ENCODE data around the gene ADCY5.

The ADCY5 gene

DNA sequence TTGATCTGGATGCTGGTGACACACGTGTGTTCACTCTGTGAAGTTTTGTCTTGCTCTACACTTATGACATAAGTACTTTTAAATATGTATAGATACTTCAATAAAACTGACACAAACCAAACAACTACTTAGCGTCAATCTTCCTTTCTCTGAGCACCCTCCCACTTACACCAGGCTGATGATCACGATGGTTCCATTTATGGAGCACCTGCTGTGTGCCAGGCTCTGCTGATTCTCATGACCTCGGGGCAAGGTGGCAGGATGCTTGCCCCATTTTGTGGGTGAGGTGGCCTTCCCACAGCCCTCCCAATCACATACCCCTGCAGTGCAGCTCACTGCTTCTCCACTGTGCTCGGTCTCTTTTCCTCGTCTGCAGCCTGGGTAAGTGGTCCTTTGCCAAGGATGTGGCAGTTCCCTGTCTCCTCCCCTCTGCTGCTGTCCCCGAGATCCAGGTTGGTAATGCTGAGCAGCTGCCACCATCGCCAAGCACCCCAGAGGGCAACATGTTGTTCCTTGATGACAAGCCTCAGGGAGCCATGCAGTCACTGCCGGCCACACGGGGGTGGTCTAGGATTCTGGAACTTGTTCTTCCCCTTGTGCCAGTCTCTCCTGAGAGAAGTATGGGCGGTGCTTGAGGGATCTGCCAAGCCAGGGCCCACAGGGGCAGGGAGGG is 20.6 kb upstream of the ADCY5 start:
- TF ChIP-seq TARDBP (IDR thresholded peaks at IDR 0.05): no peak
- TF ChIP-seq NFRKB (IDR thresholded peaks at IDR 0.05): no peak
- no peak for DNase-seq (ENCODE audit: extremely low spot score)
- CTCF ChIA-PET: no interaction called here
- POLR2A ChIA-PET: no interaction called here

DNA sequence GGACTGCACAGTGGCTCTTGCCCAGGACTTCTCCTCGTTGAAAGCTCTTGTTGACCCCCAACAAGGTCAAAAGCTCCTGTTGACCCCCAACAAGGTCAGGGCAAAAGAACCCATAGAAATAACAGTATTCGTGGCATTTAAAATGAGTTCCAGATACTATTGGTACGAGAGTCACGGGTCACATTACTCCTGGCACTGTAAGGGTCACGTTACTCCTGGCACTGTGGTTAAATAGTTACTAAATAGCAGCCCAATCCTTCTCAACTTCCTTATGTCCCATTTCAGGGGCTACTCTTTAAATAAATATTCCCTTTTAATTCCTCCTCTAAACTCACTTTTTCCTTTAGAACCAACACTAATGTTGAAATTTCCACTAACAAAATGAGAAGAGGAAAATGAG is 18.2 kb upstream of the ADCY5 start:
- ChIA-PET POLR2A (no interaction called here), CTCF (interaction anchor here (0.6 to 1.0 kb wide), 2 partner anchors 10 to 68 kb away, joined by 3 to 4 read pairs; no protein-coding TSS in a partner anchor)
- DNase-seq (ENCODE audit: extremely low spot score): no peak
- TF ChIP-seq CTBP1 (IDR thresholded peaks at IDR 0.05; ENCODE audit: borderline replicate concordance): no peak
- no peak for TF ChIP-seq FOXK2 (IDR thresholded peaks at IDR 0.05)

DNA sequence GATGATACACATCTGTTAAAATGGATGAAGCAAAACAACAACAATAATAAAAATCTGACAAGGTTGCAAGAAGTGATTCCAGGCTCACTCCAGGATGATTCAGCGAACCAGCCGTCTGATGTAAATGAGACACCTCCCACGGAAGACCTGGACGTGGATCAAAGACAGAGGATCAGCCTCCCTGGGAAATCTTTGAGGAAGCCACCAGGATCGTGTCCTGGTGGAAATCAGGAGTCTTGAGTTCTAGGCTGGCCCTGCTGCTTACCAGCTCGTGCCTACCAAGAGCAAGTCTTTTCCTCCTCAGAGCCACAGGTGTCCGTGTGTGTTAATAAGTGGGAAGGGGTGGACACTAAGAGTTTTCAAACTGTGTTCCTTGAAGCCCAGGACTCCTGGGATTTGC is 15.3 kb upstream of the ADCY5 start:
- no peak for TF ChIP-seq LEF1 (IDR thresholded peaks at IDR 0.05; ENCODE audit: borderline replicate concordance)
- TF ChIP-seq, protein P1, sequence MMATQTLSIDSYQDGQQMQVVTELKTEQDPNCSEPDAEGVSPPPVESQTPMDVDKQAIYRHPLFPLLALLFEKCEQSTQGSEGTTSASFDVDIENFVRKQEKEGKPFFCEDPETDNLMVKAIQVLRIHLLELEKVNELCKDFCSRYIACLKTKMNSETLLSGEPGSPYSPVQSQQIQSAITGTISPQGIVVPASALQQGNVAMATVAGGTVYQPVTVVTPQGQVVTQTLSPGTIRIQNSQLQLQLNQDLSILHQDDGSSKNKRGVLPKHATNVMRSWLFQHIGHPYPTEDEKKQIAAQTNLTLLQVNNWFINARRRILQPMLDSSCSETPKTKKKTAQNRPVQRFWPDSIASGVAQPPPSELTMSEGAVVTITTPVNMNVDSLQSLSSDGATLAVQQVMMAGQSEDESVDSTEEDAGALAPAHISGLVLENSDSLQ (IDR thresholded peaks at IDR 0.05): no peak
- no peak for TF ChIP-seq NFRKB (IDR thresholded peaks at IDR 0.05)
- no peak for TF ChIP-seq ARNT (IDR thresholded peaks at IDR 0.05)
- no peak for TF ChIP-seq CTBP1 (IDR thresholded peaks at IDR 0.05; ENCODE audit: borderline replicate concordance)
- no peak for TF ChIP-seq FOXM1 (IDR thresholded peaks at IDR 0.05; ENCODE audit: borderline replicate concordance)
- TF ChIP-seq L3MBTL2 (conservative IDR thresholded peaks at IDR 0.05): no peak
- no peak for TF ChIP-seq FOXA1 (IDR thresholded peaks at IDR 0.05)
- TF ChIP-seq HDGF (IDR thresholded peaks at IDR 0.05; ENCODE audit: borderline replicate concordance): no peak
- no peak for TF ChIP-seq BHLHE40 (IDR thresholded peaks at IDR 0.05; ENCODE audit: borderline replicate concordance)
- TF ChIP-seq SP1 (IDR thresholded peaks at IDR 0.05): no peak
- no peak for TF ChIP-seq ZNF384 (IDR thresholded peaks at IDR 0.05)
- no peak for TF ChIP-seq ELF4 (IDR thresholded peaks at IDR 0.05)
- TF ChIP-seq SUZ12 (IDR thresholded peaks at IDR 0.05): no peak
- no peak for TF ChIP-seq TARDBP (IDR thresholded peaks at IDR 0.05)
- ChIA-PET CTCF (no interaction called here), POLR2A (no interaction called here)
- no peak for DNase-seq (ENCODE audit: extremely low spot score)

DNA sequence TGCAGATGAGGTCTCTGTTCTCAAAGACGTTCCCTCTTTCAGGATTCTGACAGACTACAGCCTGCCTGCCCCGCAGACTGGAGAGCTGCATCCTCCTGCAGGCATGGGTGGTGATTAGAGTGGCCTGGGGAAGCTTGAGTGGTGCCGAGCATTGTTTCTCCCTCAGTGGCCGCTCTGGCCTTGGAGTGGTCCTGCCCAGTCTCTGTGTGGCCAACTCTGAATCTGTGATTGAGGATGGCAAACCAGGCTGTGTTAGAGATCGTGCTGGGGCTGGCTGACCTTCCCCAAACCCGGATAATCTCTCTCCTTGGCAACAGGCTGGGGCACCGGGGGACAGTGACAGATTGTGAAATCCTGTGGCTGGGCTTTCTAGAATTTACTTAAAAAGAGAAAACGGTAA is 11.0 kb upstream of the ADCY5 start:
- ChIA-PET CTCF (no interaction called here), POLR2A (no interaction called here)
- no peak for TF ChIP-seq LEF1 (IDR thresholded peaks at IDR 0.05; ENCODE audit: borderline replicate concordance)
- TF ChIP-seq SP1 (IDR thresholded peaks at IDR 0.05): no peak
- TF ChIP-seq L3MBTL2 (conservative IDR thresholded peaks at IDR 0.05): no peak
- TF ChIP-seq BHLHE40 (IDR thresholded peaks at IDR 0.05; ENCODE audit: borderline replicate concordance): no peak
- no peak for TF ChIP-seq NFRKB (IDR thresholded peaks at IDR 0.05)
- TF ChIP-seq FOXM1 (IDR thresholded peaks at IDR 0.05; ENCODE audit: borderline replicate concordance): no peak
- TF ChIP-seq FOXA1 (IDR thresholded peaks at IDR 0.05): no peak
- TF ChIP-seq ZNF384 (IDR thresholded peaks at IDR 0.05): no peak
- TF ChIP-seq, protein P1 (IDR thresholded peaks at IDR 0.05): no peak
- DNase-seq (ENCODE audit: extremely low spot score): no peak

DNA sequence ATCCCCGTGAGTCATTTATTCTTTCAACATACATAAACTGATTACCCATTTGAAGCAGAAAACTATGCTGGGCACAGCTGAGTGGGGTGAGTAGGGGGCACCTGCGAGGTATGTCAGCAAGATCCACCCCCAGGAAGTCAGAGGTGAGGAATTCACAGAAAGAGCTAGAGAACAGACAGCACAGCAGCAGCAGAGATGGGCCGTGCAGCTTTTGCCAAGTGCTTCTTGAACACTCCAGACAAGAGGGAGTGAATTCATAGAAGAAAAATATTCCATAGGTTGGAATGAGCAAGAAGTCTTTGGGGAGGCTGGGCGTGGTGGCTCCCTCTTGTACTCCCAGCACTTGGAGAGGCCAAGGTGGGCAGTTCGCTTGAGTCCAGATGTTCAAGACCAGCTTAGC is 9.4 kb upstream of the ADCY5 start:
- TF ChIP-seq ELF4 (IDR thresholded peaks at IDR 0.05): no peak
- TF ChIP-seq BHLHE40 (IDR thresholded peaks at IDR 0.05; ENCODE audit: borderline replicate concordance): no peak
- TF ChIP-seq NFRKB (IDR thresholded peaks at IDR 0.05): no peak
- no peak for TF ChIP-seq TARDBP (IDR thresholded peaks at IDR 0.05)
- no peak for TF ChIP-seq CTBP1 (IDR thresholded peaks at IDR 0.05; ENCODE audit: borderline replicate concordance)
- no peak for TF ChIP-seq SUZ12 (IDR thresholded peaks at IDR 0.05)
- TF ChIP-seq FOXA1 (IDR thresholded peaks at IDR 0.05): no peak
- TF ChIP-seq HDGF (IDR thresholded peaks at IDR 0.05; ENCODE audit: borderline replicate concordance): no peak
- TF ChIP-seq, protein P1 (IDR thresholded peaks at IDR 0.05): no peak
- no peak for TF ChIP-seq LEF1 (IDR thresholded peaks at IDR 0.05; ENCODE audit: borderline replicate concordance)
- no peak for TF ChIP-seq ARNT (IDR thresholded peaks at IDR 0.05)
- DNase-seq (ENCODE audit: extremely low spot score): no peak
- CTCF ChIA-PET: no interaction called here
- POLR2A ChIA-PET: no interaction called here

DNA sequence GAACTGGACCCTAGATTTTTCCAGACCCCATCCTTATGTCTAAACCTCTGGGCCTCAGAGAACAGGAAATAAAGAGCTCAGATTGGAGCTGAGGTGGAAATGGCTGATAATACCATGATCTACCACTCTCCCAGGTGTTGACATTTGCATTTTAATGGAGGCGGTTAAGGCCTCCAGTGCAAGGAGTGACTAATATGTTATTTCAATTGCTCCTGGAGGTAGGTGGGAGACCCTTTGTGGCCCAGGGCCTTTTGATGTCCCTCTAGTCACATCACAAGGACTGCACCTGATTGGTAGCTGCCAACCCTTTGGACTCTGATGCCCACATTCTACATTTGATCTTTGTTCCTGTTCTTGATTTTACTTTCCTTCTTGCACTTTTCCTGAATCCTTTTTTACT is 9.0 kb upstream of the ADCY5 start:
- DNase-seq (ENCODE audit: extremely low spot score): no peak
- TF ChIP-seq ZNF384 (IDR thresholded peaks at IDR 0.05): no peak
- TF ChIP-seq, protein P1 (IDR thresholded peaks at IDR 0.05): no peak
- no peak for TF ChIP-seq TARDBP (IDR thresholded peaks at IDR 0.05)
- TF ChIP-seq ARNT (IDR thresholded peaks at IDR 0.05): no peak
- TF ChIP-seq ELF4 (IDR thresholded peaks at IDR 0.05): no peak
- no peak for TF ChIP-seq L3MBTL2 (conservative IDR thresholded peaks at IDR 0.05)
- no peak for TF ChIP-seq SUZ12 (IDR thresholded peaks at IDR 0.05)
- no peak for TF ChIP-seq HDGF (IDR thresholded peaks at IDR 0.05; ENCODE audit: borderline replicate concordance)
- no peak for TF ChIP-seq CTBP1 (IDR thresholded peaks at IDR 0.05; ENCODE audit: borderline replicate concordance)
- no peak for TF ChIP-seq NFRKB (IDR thresholded peaks at IDR 0.05)
- CTCF ChIA-PET: no interaction called here
- POLR2A ChIA-PET: no interaction called here

All from HEK293T (cell line).